HG02623 (cell line): ENCODE data around the gene TMEM255A.
"Not testable (repeated sequence)": the region's sequence is repeated elsewhere in the genome, so short reads cannot be mapped to it uniquely, and the experiment has no call there.

Experiments
- ATAC-seq: cut with Tn5 transposase; IDR thresholded peaks from one replicate; pipeline ENCODE4 v1.9.1; 2021; ENCODE audit warnings: moderate library complexity; ENCODE audit not compliant: unreplicated experiment

Gene TMEM255A

DNA sequence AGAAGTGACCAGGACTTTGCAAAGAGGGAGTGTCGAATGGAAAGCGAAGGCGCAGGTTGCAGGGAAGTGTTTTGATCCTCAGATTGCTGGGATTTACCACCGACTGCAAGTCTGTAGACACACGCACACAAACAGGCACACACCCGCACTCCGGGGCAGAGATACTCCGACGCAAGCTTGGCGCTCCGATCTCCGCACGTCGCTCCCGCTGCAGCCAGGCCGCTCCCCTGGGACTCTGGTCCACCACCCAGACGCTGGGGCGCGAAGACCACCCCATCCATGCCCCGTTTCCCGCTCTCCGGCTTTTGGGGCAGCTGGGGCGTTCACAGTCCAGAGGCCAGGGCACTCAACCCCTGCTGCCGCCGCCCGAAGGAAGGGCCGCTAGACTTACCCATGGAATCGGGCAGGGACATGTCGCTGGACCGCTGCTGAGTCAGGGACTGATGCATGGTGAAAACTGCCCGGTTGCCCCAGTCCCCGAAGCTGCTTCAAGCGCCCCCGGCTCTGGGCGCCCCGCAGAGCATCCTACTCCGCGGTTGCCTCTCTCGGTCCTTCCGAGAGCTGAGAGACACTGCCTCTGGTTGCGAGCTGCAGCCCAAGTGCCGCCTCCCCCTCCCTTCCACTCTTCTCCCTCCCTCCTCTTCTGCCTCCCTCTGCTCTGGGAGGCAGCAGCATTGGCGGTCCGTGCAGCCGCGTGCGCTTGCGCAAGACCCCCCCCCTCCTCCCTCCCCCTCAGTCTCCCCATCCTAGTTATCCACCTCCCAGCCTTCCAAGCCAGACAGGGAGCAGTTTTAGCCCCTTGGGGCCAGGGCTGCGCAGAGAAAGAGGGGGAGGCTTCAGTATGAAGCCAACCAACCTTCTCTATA, at the start of gene TMEM255A:
TSS of gene TMEM255A (minus strand) at position 601 of the 866 bp plus-strand sequence. CDS start at position 449, 152 bp downstream.
- ATAC-seq, result no peak

DNA sequence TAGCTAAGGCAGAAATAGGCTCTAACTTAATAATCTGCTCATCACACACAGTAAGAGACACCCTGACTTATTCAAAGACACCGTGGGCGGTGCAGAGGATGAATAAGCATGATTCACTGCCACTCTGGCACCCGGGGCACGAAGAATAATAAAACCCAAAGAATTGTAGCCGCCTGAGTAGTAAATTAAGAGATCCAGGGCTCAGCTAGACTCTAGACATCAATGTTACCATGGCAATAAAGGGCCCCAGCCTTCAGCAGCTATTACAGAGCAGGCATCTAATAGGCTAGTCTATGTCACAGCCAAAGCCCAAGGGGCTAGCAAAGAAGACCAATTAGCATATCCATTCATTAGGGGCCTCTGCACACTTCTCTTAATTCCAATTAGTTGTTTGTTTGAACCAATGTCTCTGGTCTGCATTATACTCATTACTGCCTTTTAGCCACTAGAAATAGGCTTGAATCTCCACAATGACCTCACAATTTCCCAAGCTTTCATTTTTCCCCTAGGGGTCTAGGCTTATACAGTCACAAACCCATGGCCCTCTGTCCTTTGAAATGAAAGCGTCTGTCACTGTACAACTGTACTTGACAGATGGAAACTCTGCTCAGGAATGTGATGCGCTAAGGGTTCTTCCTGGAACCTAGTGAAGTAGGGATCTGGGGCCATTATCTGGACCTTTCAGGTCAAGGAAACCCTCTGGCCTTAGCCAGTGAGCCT, 47.6 kb upstream of the TMEM255A start:
- no peak for ATAC-seq

DNA sequence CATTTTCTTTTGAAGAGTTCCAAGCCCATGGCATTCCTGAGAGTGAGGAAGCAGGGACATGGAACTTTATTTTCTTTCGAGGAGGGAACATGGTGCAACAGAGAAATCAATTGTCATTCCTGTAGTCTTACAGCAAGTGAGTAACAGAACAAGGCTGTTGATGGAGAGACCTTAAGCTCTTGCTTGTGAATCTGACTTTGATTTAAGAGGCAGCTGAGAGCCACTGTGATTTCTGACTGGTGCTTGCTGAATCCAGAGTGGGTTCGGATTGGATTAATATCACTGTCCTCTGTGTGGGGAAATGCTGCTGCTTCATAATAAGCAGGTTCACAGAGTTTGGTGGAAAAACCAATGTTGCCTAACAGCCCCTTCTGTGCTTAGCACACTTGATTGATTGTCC, 45.9 kb upstream of the TMEM255A start:
- no peak for ATAC-seq

DNA sequence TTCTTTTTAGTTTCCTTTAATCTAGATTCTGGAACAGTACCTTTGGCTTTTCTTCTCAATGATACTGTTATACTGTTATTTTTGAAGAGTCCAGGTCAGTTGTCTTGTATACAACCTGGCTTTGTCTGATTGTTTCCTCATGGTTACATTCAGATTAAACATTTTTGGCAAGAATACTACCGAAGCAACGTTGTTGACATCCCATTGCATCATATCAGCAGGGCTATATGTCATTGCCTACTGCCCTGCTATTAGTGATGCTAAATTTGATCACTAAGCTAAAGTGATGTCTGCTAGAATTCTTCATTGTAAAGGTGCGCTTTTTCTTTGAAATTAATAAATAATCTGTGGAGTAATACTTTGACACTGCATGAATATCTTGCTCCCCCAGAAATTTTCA, 44.8 kb upstream of the TMEM255A start:
- ATAC-seq, result no peak

DNA sequence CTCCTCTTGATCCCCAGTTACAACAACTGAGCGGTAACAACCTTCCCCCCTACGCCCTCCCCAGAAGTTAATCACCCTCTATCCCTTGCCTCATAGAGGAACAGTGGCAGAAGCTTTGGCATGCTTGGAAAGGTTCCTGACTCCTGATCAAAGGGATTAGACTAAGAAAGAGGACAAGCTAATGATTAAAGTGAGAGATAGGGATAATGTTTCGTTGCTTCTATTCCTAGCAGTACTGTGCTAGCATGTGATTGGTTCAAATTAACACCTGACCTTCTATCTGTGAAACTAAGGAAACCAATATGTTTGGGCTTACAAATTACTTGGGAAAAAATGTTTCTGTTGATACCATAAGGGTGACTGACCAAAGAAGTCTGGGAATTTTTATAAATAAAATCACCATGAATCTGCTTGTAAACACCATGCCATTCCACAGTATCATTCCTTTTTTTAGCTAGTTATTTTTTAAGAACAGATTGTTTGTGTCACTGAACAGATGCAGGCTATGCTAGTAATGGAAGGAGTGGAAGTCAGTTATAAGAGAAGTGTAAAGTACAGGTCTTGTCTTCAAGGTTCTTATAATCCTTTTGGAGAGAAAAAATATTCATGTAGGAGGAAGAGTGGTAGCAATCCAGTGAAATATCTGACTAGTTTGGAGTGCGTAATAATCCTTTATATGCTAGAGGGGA, 39.3 kb upstream of the TMEM255A start:
- no peak for ATAC-seq

DNA sequence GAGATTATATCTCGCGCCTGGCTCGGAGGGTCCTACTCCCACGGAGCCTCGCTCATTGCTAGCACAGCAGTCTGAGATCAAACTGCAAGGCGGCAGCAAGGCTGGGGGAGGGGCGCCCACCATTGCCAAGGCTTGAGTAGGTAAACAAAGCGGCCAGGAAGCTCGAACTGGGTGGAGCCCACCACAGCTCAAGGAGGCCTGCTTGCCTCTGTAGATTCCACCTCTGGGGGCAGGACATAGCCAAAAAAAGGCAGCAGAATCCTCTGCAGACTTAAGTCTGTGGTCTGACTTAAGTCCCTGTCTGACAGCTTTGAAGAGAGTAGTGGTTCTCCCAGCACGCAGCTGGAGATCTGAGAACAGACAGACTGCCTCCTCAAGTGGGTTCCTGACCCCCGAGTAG, 33.3 kb upstream of the TMEM255A start:
- not testable (repeated sequence) for ATAC-seq

DNA sequence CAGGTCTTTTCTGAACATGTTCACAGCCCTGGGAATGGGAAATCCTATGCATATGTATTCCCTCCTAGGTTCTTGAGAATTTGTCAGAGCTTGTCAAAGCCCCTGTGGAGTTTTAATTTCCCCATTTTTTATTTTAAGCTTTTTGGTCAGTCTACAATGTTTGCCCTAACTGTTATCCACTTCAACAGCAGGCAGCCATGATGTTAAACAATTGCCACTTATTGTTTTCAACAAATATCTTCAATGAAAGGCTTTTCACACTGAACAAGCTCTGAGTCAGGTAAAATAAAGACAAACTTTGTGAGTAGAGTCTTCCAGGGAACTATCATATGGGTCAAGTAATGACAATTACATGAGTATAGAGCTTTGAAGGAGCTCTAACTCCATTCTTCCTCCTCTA, 25.6 kb upstream of the TMEM255A start:
- ATAC-seq, result no peak

DNA sequence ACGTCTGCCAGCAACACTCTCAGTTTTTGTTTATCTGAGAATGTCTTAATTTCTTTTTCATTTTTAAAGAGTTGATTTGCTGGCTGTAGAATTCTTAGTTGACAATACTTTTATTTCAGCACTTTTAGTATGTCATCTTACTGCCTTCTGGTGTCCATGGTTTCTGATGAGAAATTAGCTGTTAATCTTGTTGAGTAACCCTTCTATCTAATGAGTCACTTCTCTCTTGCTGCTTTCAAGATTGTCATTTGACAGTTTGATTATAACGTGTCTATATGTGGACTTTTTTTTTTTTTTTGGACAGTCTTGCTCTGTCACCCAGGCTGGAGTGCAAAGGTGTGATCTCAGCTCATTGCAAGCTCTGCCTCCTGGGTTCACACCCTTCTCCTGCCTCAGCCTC, 24.0 kb upstream of the TMEM255A start:
- ATAC-seq, result no peak

DNA sequence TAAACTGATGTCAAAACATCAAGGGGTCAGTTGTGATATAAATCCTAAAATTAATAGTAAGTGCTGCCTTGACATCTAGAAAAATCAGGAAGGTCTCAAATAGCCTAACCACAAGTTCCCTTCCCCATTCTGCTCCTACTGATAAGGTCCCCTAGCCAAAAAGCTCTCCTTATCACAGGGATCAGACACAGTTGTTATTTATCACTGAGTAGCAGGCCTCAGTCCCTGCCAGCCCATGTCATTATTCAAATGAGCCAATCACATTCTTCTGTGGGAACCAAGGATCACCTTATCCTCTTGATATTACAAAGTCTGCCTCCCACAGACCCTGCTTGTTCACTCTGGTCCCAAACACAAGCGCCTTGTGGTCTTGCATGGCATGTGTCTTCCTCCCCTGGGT, 23.3 kb upstream of the TMEM255A start:
- ATAC-seq, result no peak

DNA sequence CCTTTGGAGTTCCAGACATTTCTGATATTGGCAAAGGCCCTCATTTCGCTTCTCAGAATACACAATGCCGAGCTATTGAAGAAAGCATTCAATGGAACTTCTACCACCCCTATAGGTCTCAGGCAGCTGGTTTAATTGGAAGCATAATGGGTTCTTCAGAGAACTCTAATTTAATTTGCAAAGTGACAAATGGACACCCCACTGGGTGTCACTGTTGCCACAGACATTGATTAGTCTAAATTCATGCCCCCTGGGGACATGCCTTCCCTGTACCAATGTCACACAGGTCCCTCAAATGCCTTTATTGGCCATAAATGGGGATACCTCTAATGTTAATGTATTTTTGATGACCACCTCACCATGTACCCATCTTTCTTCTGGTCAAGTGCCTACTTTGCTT, 22.9 kb upstream of the TMEM255A start:
- no peak for ATAC-seq

DNA sequence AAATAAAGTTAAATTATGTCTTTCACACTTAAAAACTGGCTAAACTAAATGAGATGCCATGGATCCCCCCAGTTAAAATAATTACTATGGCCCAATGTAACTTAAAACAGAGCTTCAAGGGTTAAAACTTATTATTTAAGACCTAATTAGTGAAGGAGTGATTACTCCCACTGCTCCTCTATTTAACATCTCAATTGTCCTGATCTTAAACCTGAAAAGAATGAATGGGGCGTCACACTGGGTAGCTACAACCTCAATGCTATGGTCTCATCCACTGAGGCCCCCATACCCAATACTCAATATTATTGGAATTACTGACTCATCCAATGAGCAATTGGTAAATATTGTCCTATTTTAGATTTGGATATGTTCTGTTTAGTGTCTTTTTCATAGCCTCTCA, 21.1 kb upstream of the TMEM255A start:
- ATAC-seq, result no peak

DNA sequence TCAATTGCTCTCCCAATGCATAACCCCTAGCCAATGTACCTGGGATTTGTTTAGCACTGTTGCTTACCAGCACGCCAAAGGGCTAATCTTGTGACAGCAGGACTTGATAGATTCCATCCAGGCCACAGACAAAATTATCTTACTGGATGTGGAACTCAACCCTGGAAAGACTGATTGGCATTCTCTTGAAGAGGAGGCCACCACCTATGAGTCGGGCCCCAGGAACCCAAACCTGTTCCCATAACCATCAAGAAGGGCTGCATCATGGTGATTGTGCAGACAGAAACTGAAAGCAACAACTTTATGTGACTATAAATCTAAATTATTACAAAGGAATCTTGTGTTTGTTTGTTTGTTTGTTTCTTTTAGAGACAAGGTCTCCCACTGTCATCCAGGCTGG, 19.9 kb upstream of the TMEM255A start:
- no peak for ATAC-seq

DNA sequence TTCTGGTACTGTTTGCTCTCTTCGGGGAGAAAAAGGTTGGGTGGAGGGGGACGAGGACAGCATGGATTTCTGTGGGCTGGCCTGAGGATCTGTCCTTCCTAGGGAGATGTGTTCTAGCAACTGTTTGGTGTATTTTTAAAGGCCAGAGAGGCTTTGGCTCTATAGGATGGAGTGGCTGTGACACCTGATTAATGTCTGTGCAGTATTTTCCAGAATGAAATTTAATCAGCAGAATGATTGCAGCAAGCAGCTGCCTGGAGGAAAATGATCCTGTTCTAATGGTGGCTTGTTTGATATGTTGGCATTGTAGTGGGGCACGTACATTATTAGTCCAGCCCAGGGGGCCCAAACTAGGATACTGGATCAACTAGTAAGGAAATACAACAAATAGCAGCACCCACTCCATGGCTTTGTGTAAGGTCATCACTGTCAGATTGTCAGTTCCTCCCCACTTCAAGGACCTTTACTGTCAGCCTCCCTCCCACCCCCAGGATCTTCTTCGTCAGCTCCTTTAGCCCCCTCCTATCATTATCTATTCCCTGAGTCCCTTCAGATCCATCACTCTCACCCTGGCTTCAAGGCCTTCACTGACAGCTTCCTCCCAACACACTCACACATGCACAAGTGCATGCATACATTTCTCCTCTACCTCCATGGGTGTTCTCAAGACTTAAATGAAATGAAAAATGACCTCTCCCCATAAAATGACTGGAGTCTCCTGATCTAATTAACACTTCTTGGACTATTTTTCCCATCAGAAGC, 10.4 kb upstream of the TMEM255A start:
- no peak for ATAC-seq

DNA sequence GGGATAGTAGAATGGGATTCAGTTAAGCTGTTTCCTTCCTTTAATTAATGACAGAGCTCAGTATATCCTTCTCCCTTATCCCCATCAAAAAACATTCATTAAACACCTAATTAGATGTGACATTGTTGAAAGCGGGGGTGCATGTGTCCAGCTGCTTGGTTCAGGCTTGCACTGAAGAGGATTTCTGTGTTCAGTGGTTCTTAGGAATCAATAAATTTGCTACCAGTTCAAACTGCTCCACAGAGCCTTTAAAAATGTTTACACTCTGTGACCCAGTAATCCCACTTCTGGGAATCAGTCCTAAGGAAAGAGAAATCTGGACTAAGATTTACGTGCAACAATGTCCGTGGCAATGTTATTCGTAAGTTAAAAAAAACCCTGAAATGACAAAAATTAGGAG, 7.2 kb upstream of the TMEM255A start:
- ATAC-seq, result no peak

DNA sequence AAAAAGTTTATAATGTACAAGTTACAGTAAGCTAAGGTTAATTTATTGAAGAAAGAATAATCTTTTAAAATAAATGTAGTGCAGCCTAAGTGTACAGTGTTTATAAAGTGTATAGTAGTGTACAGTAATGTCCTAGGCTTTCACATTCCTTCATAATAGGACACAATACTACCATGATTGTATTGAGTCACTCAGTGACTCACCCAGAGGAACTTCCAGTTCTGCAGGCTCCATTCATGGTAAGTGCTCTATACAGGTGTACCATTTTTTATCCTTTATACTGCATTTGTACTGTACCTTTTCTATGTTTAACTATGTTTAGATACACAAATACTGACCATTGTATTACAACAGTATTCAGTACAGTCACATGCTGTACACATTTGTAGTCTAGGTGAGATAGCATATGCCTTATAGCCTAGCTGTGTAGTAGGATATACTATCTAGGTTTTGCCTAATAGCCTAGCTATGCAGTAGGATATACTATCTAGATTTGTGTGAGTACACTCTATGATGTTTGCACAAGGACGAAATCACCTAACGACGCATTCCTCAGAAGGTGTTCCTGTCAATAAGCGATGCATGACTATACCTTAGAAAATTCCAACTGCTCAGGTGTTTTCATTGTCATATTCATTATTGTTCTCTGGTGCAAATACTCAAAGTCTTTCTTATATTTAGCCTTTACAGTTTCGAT, 5.5 kb upstream of the TMEM255A start:
- no peak for ATAC-seq

DNA sequence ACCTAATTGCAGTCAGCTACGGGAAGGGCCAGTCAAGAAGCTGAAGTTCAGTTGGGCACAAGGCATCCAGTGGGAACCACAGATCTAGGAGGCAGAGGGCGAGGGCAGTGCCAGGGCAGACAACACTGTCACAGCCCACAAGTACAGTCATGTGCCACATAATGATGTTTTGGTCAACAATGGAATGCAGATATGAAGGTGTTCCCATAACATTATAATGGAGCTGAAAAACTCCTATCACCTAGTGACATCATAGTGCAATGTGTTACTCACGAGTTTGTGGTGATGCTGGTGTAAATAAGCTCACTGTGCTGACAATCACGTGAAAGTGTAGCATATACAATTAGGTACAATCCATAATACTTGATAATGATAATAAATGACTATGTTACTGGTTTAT, 4.5 kb upstream of the TMEM255A start:
- ATAC-seq, result no peak

DNA sequence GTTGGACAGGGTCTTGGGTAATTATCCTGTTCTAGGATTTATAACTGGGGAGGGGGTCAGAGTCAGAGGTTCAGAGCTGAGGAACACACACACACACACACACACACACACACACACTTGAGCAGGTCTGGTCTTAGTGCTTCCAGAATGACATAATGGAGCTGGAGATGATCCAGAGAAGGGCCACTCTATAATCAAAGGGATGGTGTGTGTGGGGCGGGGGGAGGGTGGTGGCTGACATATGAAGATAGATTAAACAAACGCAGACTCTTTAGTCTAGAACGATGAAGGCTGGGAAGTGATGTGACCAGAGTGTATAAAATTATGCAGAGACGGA, 434 bp upstream of the TMEM255A start:
- no peak for ATAC-seq

DNA sequence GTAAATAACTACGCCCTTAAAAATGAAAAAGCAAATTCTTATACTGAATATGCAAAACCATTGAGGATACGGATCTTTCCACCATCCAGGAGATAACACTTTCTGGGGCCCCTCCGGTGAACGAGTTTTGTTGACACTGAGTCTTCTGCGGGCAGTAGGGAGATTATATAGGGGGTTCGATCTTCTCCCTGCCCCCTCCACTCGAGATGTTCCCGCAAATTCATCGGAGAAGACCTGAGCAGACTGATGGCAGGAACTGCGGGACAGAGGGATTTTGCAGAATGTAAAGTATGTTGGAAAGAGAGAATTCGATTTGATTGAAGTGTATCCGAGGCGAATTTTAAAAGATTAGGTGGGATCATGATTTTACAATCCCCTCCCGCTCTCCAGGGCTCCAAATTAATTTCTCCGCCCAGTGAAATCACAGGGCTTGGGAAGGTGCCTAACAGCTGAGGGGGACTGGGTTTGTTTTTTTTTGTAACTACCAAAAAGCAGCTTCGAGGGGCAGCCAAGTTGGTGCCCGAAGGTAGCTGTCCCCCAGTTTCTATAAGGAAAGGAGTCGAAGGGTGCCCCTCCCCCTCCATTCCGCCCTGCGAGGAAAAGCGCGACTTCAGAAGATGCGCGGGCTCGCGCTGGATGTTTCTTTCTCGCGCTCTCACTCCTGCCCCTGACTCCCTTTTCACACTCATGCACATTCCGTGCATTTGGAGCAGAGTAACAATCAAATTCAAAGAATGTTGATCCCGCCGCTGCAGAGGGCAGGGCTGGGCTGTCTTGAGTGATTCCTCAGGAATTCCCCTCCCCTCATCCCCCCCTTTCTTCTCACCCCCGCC, 1.2 kb downstream of the TMEM255A start:
- peak; percentile 19 for ATAC-seq

DNA sequence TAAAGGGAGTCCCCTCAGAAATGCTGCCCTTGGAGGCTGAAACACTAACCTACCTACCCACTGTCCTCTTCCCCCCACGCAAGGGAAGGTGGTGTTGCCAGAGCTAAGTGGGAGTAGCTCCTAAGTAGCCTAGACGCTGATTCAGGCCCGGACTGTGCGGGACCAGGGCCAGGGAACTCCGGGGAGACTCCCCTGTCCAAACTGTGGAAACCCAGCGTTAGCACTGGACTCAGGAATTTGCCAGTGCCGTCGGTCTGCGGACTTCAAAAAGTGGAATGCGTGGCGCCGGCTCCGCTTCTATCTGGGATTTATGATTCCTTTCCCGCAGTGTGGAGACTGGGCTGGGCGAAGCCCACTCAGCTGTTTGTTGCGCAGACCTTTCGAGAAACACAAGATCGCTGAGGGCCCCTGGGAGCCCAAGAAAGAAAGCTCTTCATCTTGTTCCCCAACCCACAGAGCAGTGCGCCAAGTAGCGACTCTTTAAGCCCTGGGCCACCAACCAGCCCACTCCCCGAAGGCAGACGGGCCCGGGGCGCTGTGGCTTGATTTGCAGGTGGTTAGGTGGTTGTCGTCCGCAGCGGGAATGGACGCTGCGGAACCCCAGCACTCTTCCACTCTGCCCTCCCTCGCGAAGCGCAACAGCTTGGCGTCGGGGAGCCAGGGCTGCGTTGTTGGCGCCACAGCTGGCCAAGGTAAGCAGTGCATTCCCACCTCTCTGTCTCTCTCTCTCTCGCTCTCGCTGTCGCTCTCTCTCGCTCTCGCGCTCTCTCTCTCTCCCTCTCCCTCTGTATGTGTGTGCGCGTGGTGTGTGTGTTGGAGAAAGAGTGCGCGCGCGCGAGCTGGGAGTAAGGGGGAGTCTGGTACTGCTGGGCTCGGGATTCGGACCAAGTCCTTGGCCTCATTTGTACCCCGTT, 2.0 kb downstream of the TMEM255A start:
- peak; percentile 88 for ATAC-seq
